Testis (tissue), 2 donors: ENCODE measurements around the gene TBX1.

Experiments used
- POLR2A ChIP-seq: fragments of 450-650 bp; IDR thresholded peaks from one replicate; pipeline ENCODE4 v1.6.1; 2017; ENCODE audit warnings: antibody characterized with exemption, mild to moderate bottlenecking, moderate library complexity
- TF ChIP-seq, protein P1 (sequence below), 3 experiments: fragments of 450-650 bp in 2 of 3; fragments of 200-600 bp in 1 of 3; sonication (generic) in 1 of 3; IDR thresholded peaks; one replicate each; pipeline ENCODE4 v1.5.1; 2016 to 2019; ENCODE audit warnings: antibody characterized with exemption in 3 of 3, mild to moderate bottlenecking in 2 of 3, moderate library complexity in 1 of 3

DNA sequence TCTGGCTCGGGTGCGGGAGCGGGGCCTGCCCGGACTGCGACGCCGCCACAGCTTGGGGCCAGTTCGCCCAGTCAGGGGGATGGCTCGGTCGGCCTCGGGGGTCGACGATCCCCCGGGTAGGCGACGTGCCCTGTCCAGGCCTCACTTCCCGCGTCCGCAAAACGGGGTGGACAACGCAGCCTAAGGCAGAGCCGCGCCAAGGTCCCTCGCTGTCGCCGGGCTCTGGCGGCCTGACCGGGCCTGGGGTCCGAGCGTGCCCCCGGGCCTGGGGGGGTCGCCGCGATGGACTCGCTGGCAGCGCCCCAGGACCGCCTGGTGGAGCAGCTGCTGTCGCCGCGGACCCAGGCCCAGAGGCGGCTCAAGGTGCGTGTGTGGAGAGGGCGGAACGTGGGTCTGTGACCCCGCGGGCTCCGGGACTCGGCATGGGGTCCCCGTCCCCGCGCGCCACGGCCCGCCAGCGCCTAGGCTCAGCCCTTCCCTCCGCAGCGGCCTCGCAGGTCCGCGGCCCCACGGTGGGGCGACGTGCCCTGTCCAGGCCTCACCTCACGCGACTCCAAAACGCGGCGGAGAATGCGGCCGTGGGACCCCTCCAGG is 42.0 kb upstream of the TBX1 start:
- TF ChIP-seq, protein P1, sequence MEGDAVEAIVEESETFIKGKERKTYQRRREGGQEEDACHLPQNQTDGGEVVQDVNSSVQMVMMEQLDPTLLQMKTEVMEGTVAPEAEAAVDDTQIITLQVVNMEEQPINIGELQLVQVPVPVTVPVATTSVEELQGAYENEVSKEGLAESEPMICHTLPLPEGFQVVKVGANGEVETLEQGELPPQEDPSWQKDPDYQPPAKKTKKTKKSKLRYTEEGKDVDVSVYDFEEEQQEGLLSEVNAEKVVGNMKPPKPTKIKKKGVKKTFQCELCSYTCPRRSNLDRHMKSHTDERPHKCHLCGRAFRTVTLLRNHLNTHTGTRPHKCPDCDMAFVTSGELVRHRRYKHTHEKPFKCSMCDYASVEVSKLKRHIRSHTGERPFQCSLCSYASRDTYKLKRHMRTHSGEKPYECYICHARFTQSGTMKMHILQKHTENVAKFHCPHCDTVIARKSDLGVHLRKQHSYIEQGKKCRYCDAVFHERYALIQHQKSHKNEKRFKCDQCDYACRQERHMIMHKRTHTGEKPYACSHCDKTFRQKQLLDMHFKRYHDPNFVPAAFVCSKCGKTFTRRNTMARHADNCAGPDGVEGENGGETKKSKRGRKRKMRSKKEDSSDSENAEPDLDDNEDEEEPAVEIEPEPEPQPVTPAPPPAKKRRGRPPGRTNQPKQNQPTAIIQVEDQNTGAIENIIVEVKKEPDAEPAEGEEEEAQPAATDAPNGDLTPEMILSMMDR (IDR thresholded peaks at IDR 0.05): no peak
- TF ChIP-seq POLR2A: no peak
